Ectodermal cell (in vitro differentiated cells): ENCODE results near the gene COMMD10. TPM values are rescaled to one million over a fixed set of nuclear protein-coding genes. Genes with fewer than 3 reads are reported as not detected.
A peak's percentile ranks its signal among the peaks of the same experiment; 100 is the strongest.

ENCODE experiments used
- H3K27ac ChIP-seq: 2 replicates; pipeline ENCODE4 v1.7.0; 2013; ENCODE audit warnings: mild to moderate bottlenecking, low read depth, low read length; ENCODE audit not compliant: insufficient read depth, poor library complexity, severe bottlenecking
- H3K27me3 ChIP-seq: 2 replicates; pipeline ENCODE4 v1.7.0; 2013; ENCODE audit warnings: mild to moderate bottlenecking, low read length; ENCODE audit not compliant: insufficient read depth, control insufficient read depth, poor library complexity, severe bottlenecking
- H3K36me3 ChIP-seq: one replicate; pipeline ENCODE4 v1.7.0; 2013; ENCODE audit warnings: low read length; ENCODE audit not compliant: control insufficient read depth, insufficient read depth
- H3K4me1 ChIP-seq: one replicate; pipeline ENCODE4 v1.7.0; 2013; ENCODE audit warnings: low read length; ENCODE audit not compliant: control insufficient read depth, insufficient read depth
- H3K4me3 ChIP-seq: 2 replicates; pipeline ENCODE4 v1.7.0; 2013; ENCODE audit warnings: low read depth, low read length, control low read depth; ENCODE audit not compliant: insufficient read depth
- H3K9me3 ChIP-seq: 2 replicates; pipeline ENCODE4 v1.7.0; 2013; ENCODE audit warnings: mild to moderate bottlenecking, low read length, moderate library complexity; ENCODE audit not compliant: control insufficient read depth
- WGBS, 2 experiments: methylation state at CpG; one replicate each; pipeline ENCODE4 v1.1.7; 2013; ENCODE audit warnings: missing lambda C conversion rate in 2 of 2; 5-methylcytosine and 5-hydroxymethylcytosine counted together
- polyA plus RNA-seq, 4 experiments: library from polyadenylated mRNA; stranded (reverse); fragments of 50-300 nt; gene quantifications; one replicate each; pipeline ENCODE4 v1.2.3, GENCODE V29; 2013

The COMMD10 gene
- polyA plus RNA-seq (2013, experiment 1 of 4): 35.0 TPM
- 33.5 TPM for polyA plus RNA-seq (2013, experiment 2 of 4)
- polyA plus RNA-seq (2013, experiment 3 of 4): 36.2 TPM
- polyA plus RNA-seq (2013, experiment 4 of 4): 40.4 TPM

GRCh38 chr5:116084871-116085715, at the start of gene COMMD10:
Gene COMMD10 (plus strand): TSS chr5:116085025.
- H3K36me3 ChIP-seq: no peaks in the 10 kb centered on the region
- H3K27me3 ChIP-seq: no peaks in the 10 kb centered on the region
- 0% methylated on average over 65 of the region's 65 CpGs for WGBS, 2 experiments
- peaks cover 8% of the 10 kb centered on the region for H3K4me1 ChIP-seq
- peak within 1 kb of the TSS; percentile 58 for H3K4me3 ChIP-seq
- peak within 1 kb of the TSS; percentile 47 for H3K27ac ChIP-seq
- no peaks in the 10 kb centered on the region for H3K9me3 ChIP-seq

GRCh38 chr5:116035123-116035522, 49.7 kb upstream of the COMMD10 start:
- Histone ChIP-seq H3K4me3 (no peak overlapping the region), H3K4me1 (no peaks in the 10 kb centered on the region), H3K9me3 (no peaks in the 10 kb centered on the region), H3K36me3 (no peaks in the 10 kb centered on the region), H3K27ac (no peak overlapping the region), H3K27me3 (no peaks in the 10 kb centered on the region)
- WGBS, 2 experiments: 95 to 96% methylated on average over 5 of the region's 5 CpGs

- WGBS, 2 experiments: 72 to 78% methylated on average over 3 of the region's 3 CpGs
- Histone ChIP-seq H3K27ac (no peak overlapping the region), H3K4me1 (no peaks in the 10 kb centered on the region), H3K9me3 (no peaks in the 10 kb centered on the region), H3K27me3 (no peaks in the 10 kb centered on the region), H3K4me3 (no peak overlapping the region), H3K36me3 (no peaks in the 10 kb centered on the region)
Measured at GRCh38 chr5:116037236-116037822, 47.5 kb upstream of the COMMD10 start.

GRCh38 chr5:116038817-116039216, 46.0 kb upstream of the COMMD10 start:
- no peaks in the 10 kb centered on the region for H3K4me1 ChIP-seq
- no peaks in the 10 kb centered on the region for H3K9me3 ChIP-seq
- no peak overlapping the region for H3K27ac ChIP-seq
- WGBS, 2 experiments: 91 to 93% methylated on average over 3 of the region's 3 CpGs
- no peaks in the 10 kb centered on the region for H3K27me3 ChIP-seq
- H3K36me3 ChIP-seq: no peaks in the 10 kb centered on the region
- H3K4me3 ChIP-seq: no peak overlapping the region

- Histone ChIP-seq H3K4me1 (no peaks in the 10 kb centered on the region), H3K4me3 (no peak overlapping the region), H3K9me3 (no peaks in the 10 kb centered on the region), H3K36me3 (no peaks in the 10 kb centered on the region), H3K27me3 (no peaks in the 10 kb centered on the region), H3K27ac (no peak overlapping the region)
Measured at GRCh38 chr5:116042375-116042774, 42.5 kb upstream of the COMMD10 start.

GRCh38 chr5:116044073-116044472, 40.8 kb upstream of the COMMD10 start:
- H3K4me3 ChIP-seq: no peak overlapping the region
- no peak overlapping the region for H3K27ac ChIP-seq
- H3K27me3 ChIP-seq: no peaks in the 10 kb centered on the region
- no peaks in the 10 kb centered on the region for H3K9me3 ChIP-seq
- WGBS, 2 experiments: no CpG with 5 or more reads among the region's 3 CpGs
- no peaks in the 10 kb centered on the region for H3K36me3 ChIP-seq
- no peaks in the 10 kb centered on the region for H3K4me1 ChIP-seq

- no peaks in the 10 kb centered on the region for H3K4me1 ChIP-seq
- H3K27me3 ChIP-seq: no peaks in the 10 kb centered on the region
- H3K27ac ChIP-seq: no peak overlapping the region
- 92 to 94% methylated on average over 2 of the region's 2 CpGs for WGBS, 2 experiments
- no peaks in the 10 kb centered on the region for H3K36me3 ChIP-seq
- no peaks in the 10 kb centered on the region for H3K9me3 ChIP-seq
- H3K4me3 ChIP-seq: no peak overlapping the region
Measured at GRCh38 chr5:116045821-116046220, 39.0 kb upstream of the COMMD10 start.

GRCh38 chr5:116046261-116046660, 38.6 kb upstream of the COMMD10 start:
- H3K27ac ChIP-seq: no peak overlapping the region
- no peaks in the 10 kb centered on the region for H3K4me1 ChIP-seq
- H3K36me3 ChIP-seq: no peaks in the 10 kb centered on the region
- H3K4me3 ChIP-seq: no peak overlapping the region
- 85 to 94% methylated on average over 2 to 3 of the region's 3 CpGs for WGBS, 2 experiments
- H3K9me3 ChIP-seq: no peaks in the 10 kb centered on the region
- H3K27me3 ChIP-seq: no peaks in the 10 kb centered on the region

GRCh38 chr5:116046823-116047222, 38.0 kb upstream of the COMMD10 start:
- Histone ChIP-seq H3K4me3 (no peak overlapping the region), H3K27me3 (no peaks in the 10 kb centered on the region), H3K9me3 (no peaks in the 10 kb centered on the region), H3K27ac (no peak overlapping the region), H3K36me3 (no peaks in the 10 kb centered on the region), H3K4me1 (no peaks in the 10 kb centered on the region)
- 86 to 94% methylated on average over 1 to 2 of the region's 2 CpGs for WGBS, 2 experiments

GRCh38 chr5:116058346-116058936, 26.4 kb upstream of the COMMD10 start:
- no peaks in the 10 kb centered on the region for H3K4me1 ChIP-seq
- no peaks in the 10 kb centered on the region for H3K36me3 ChIP-seq
- H3K9me3 ChIP-seq: no peaks in the 10 kb centered on the region
- 87% methylated on average over 13 of the region's 13 CpGs for WGBS, 2 experiments
- H3K27ac ChIP-seq: no peak overlapping the region
- H3K27me3 ChIP-seq: no peaks in the 10 kb centered on the region
- no peak overlapping the region for H3K4me3 ChIP-seq
